H9 (cell line): ENCODE results near the gene RANBP3. TPM values are rescaled to one million over a fixed set of nuclear protein-coding genes. Genes with fewer than 3 reads are reported as not detected.

ENCODE experiments used
- DNase-seq: peaks from one replicate; pipeline ENCODE4 v3.0.0-alpha.2; 2017
- H2AFZ ChIP-seq: one replicate; pipeline ENCODE4 v1.6.1; 2013; ENCODE audit warnings: mild to moderate bottlenecking, low read length, control low read depth, moderate library complexity
- H2AK5ac ChIP-seq: 2 replicates; pipeline ENCODE4 v1.6.1; 2013; ENCODE audit warnings: low read length, control low read depth, mixed read lengths; ENCODE audit not compliant: insufficient read length
- H2BK120ac ChIP-seq: one replicate; pipeline ENCODE4 v1.6.1; 2013; ENCODE audit warnings: low read depth, mild to moderate bottlenecking, low read length, control low read depth, inconsistent platforms; ENCODE audit not compliant: poor library complexity, severe bottlenecking
- H2BK12ac ChIP-seq: 2 replicates; pipeline ENCODE4 v1.6.1; 2013; ENCODE audit warnings: low read length, control low read depth, mixed read lengths, low read depth; ENCODE audit not compliant: insufficient read length
- H2BK15ac ChIP-seq: 2 replicates; pipeline ENCODE4 v1.6.1; 2013; ENCODE audit warnings: low read depth, low read length, control low read depth
- H2BK20ac ChIP-seq: one replicate; pipeline ENCODE4 v1.6.1; 2013; ENCODE audit warnings: low read depth, mild to moderate bottlenecking, low read length, control low read depth, inconsistent platforms; ENCODE audit not compliant: poor library complexity, severe bottlenecking
- H2BK5ac ChIP-seq: 2 replicates; pipeline ENCODE4 v1.6.1; 2013; ENCODE audit warnings: low read length, control low read depth, mixed read lengths; ENCODE audit not compliant: insufficient read length
- H3K14ac ChIP-seq: 2 replicates; pipeline ENCODE4 v1.6.1; 2013; ENCODE audit warnings: low read length, control low read depth; ENCODE audit not compliant: insufficient read depth
- H3K18ac ChIP-seq: 2 replicates; pipeline ENCODE4 v1.6.1; 2013; ENCODE audit warnings: low read depth, mild to moderate bottlenecking, mixed read lengths, low read length, control low read depth; ENCODE audit not compliant: insufficient read length
- H3K23ac ChIP-seq: 2 replicates; pipeline ENCODE4 v1.6.1; 2013; ENCODE audit warnings: low read length, control low read depth, mixed read lengths, low read depth; ENCODE audit not compliant: insufficient read length
- H3K23me2 ChIP-seq: 2 replicates; pipeline ENCODE4 v1.6.1; 2013; ENCODE audit warnings: low read depth, mild to moderate bottlenecking, mixed read lengths, low read length, control low read depth; ENCODE audit not compliant: insufficient read length, poor library complexity, severe bottlenecking
- H3K27ac ChIP-seq: 2 replicates; pipeline ENCODE4 v1.5.1; 2013; ENCODE audit warnings: low read length, control low read depth, mixed read lengths, low read depth; ENCODE audit not compliant: insufficient read length
- H3K27me3 ChIP-seq: 2 replicates; pipeline ENCODE4 v1.6.1; 2013; ENCODE audit warnings: low read length, control low read depth, inconsistent platforms; ENCODE audit not compliant: insufficient read depth
- H3K4ac ChIP-seq: 2 replicates; pipeline ENCODE4 v1.6.1; 2013; ENCODE audit warnings: low read depth, mild to moderate bottlenecking, control low read depth, inconsistent platforms, low read length, moderate library complexity
- H3K4me1 ChIP-seq: 2 replicates; pipeline ENCODE4 v1.6.1; 2013; ENCODE audit warnings: low read length, control low read depth, inconsistent platforms; ENCODE audit not compliant: insufficient read depth
- H3K4me2 ChIP-seq: 2 replicates; pipeline ENCODE4 v1.6.1; 2013; ENCODE audit warnings: low read length, control low read depth, mixed read lengths; ENCODE audit not compliant: insufficient read length, insufficient read depth
- H3K56ac ChIP-seq: 2 replicates; pipeline ENCODE4 v1.6.1; 2013; ENCODE audit warnings: low read depth, mild to moderate bottlenecking, mixed read lengths, low read length, control low read depth; ENCODE audit not compliant: insufficient read length
- H3K79me1 ChIP-seq: 2 replicates; pipeline ENCODE4 v1.6.1; 2013; ENCODE audit warnings: low read depth, mild to moderate bottlenecking, moderate library complexity, low read length, control low read depth, inconsistent platforms; ENCODE audit not compliant: insufficient read depth, poor library complexity, severe bottlenecking
- H3K79me2 ChIP-seq: 2 replicates; pipeline ENCODE4 v1.6.1; 2013; ENCODE audit warnings: low read length, control low read depth, inconsistent platforms; ENCODE audit not compliant: insufficient read depth
- H3K9ac ChIP-seq: 2 replicates; pipeline ENCODE4 v1.6.1; 2013; ENCODE audit warnings: low read length, control low read depth, mixed read lengths; ENCODE audit not compliant: insufficient read length; ENCODE audit errors: extremely low read depth
- H3K9me3 ChIP-seq: one replicate; pipeline ENCODE4 v1.6.1; 2013; ENCODE audit warnings: low read depth, low read length, inconsistent platforms; ENCODE audit not compliant: control insufficient read depth
- H3T11ph ChIP-seq: one replicate; pipeline ENCODE4 v1.6.1; 2013; ENCODE audit warnings: mild to moderate bottlenecking, low read length, control low read depth, inconsistent platforms
- H4K20me1 ChIP-seq: one replicate; pipeline ENCODE4 v1.6.1; 2013; ENCODE audit not compliant: control insufficient read depth, insufficient read length, insufficient read depth
- H4K5ac ChIP-seq: 2 replicates; pipeline ENCODE4 v1.6.1; 2013; ENCODE audit warnings: low read depth, mild to moderate bottlenecking, mixed read lengths, low read length, control low read depth; ENCODE audit not compliant: insufficient read length
- H4K8ac ChIP-seq: replicated peaks from 2 replicates; pipeline ENCODE4 v1.6.1; 2013; ENCODE audit warnings: low read length, control low read depth, mixed read lengths, low read depth; ENCODE audit not compliant: insufficient read length
- H4K91ac ChIP-seq: 2 replicates; pipeline ENCODE4 v1.6.1; 2013; ENCODE audit warnings: low read depth, mild to moderate bottlenecking, moderate library complexity, mixed read lengths, low read length, control low read depth; ENCODE audit not compliant: insufficient read length
- H3K27ac Mint-ChIP-seq, 3 experiments: 2 replicates in 2 of 3; 3 replicates in 1 of 3; pipeline ENCODE4 v1.8.0; 2020 to 2021; ENCODE audit warnings: mixed read lengths in 3 of 3, mild to moderate bottlenecking in 1 of 3, moderate library complexity in 1 of 3
- H3K27me3 Mint-ChIP-seq: 2 replicates; pipeline ENCODE4 v1.8.0; 2021; ENCODE audit warnings: low read depth, mild to moderate bottlenecking, moderate library complexity, mixed read lengths
- H3K36me3 Mint-ChIP-seq, 3 experiments: 2 replicates in 2 of 3; 3 replicates in 1 of 3; pipeline ENCODE4 v1.8.0; 2020 to 2021; ENCODE audit warnings: low read depth in 3 of 3, mixed read lengths in 3 of 3; ENCODE audit not compliant: insufficient read depth in 1 of 3
- H3K4me1 Mint-ChIP-seq, 2 experiments: 2 replicates each; pipeline ENCODE4 v1.8.0; 2020; ENCODE audit warnings: mixed read lengths in 2 of 2
- H3K4me3 Mint-ChIP-seq, 2 experiments: 2 replicates in 1 of 2; 3 replicates in 1 of 2; pipeline ENCODE4 v1.8.0; 2020 to 2021; ENCODE audit warnings: mild to moderate bottlenecking in 2 of 2, mixed read lengths in 2 of 2, moderate library complexity in 1 of 2
- H3K9me3 Mint-ChIP-seq, 2 experiments: 2 replicates in 1 of 2; 3 replicates in 1 of 2; pipeline ENCODE4 v1.8.0; 2020; ENCODE audit warnings: mild to moderate bottlenecking in 2 of 2, mixed read lengths in 2 of 2, moderate library complexity in 1 of 2
- CTCF ChIP-seq: fragments of 200-600 bp; sonication (generic); conservative IDR thresholded peaks from 3 replicates; pipeline ENCODE4 v1.8.0; 2021; ENCODE audit warnings: antibody characterized with exemption, mild to moderate bottlenecking
- WGBS: extraction: QIAGEN DNeasy Blood & Tissue Kit; methylation state at CpG from one replicate; pipeline ENCODE4 v1.1.7; 2013; ENCODE audit warnings: missing lambda C conversion rate, low lambda C conversion rate, mixed read lengths; ENCODE audit not compliant: insufficient read length; ENCODE audit errors: extremely low coverage; 5-methylcytosine and 5-hydroxymethylcytosine counted together
- total RNA-seq: library from RNA; stranded (reverse); gene quantifications from 2 replicates; pipeline ENCODE4 v1.2.1, GENCODE V29; 2021

RANBP3 gene
- total RNA-seq, 1 experiment from 2014 or later = 86.5 TPM

- no peak overlapping the region for H3K27ac ChIP-seq
- Mint-ChIP-seq H3K27me3 (peaks cover 28% of the 10 kb centered on the region), H3K4me3 (no peak overlapping the region), H3K4me1 (peaks cover 10 to 15% of the 10 kb centered on the region in 2 experiments), H3K27ac (peak overlapping the region in 1 of 3 experiments; percentile 40; a peak in 1 of 7 replicates), H3K9me3 (no peaks in the 10 kb centered on the region), H3K36me3 (peaks cover 3 to 11% (median 8%) of the 10 kb centered on the region in 3 experiments; a peak in 6 of 7 replicates)
- no peak overlapping the region for H3K56ac ChIP-seq
- no peak overlapping the region for H4K5ac ChIP-seq
- H3K18ac ChIP-seq = no peak overlapping the region
- H3K4me2 ChIP-seq = no peak overlapping the region
- H2BK20ac ChIP-seq = no peak overlapping the region
- H3K9me3 ChIP-seq = no peaks in the 10 kb centered on the region
- TF ChIP-seq CTCF = no peak; the same call in 2 of the 3 replicates
- no peaks in the 10 kb centered on the region for H3K27me3 ChIP-seq
- H3K79me1 ChIP-seq = no peaks in the 10 kb centered on the region
- H2BK5ac ChIP-seq = no peak overlapping the region
- no peak for DNase-seq
- no peak overlapping the region for H3T11ph ChIP-seq
- H4K8ac ChIP-seq = no peak overlapping the region
- no peak overlapping the region for H2BK12ac ChIP-seq
- no peak overlapping the region for H2BK15ac ChIP-seq
- no peak overlapping the region for H2AFZ ChIP-seq
- H3K23ac ChIP-seq = no peak overlapping the region
- H3K23me2 ChIP-seq = no peaks in the 10 kb centered on the region
- no peak overlapping the region for H3K4ac ChIP-seq
- no peaks in the 10 kb centered on the region; the same call in 1 of the 2 replicates for H3K4me1 ChIP-seq
- no peak overlapping the region for H2BK120ac ChIP-seq
- no peaks in the 10 kb centered on the region for H4K20me1 ChIP-seq
- no peak overlapping the region for H4K91ac ChIP-seq
- H3K14ac ChIP-seq = no peak overlapping the region
- no peak overlapping the region for H2AK5ac ChIP-seq
- WGBS = no CpG with 5 or more reads among the region's 15 CpGs
- H3K9ac ChIP-seq = no peak overlapping the region
- H3K79me2 ChIP-seq = no peaks in the 10 kb centered on the region
These were observed 85.1 kb downstream of the RANBP3 start for GRCh38 chr19:5892772-5893275.
